Endothelial cell of umbilical vein (primary cell): ENCODE measurements around the gene STK17A. TPM values are rescaled to one million over a fixed set of nuclear protein-coding genes. Genes with fewer than 3 reads are reported as not detected.

Source experiments
- BruUV-seq: library from RNA; stranded (reverse); fragments of 400-500 nt; replicated peaks from 2 replicates; lab custom pipeline; 2021; lab: Mats Ljungman, UMichigan
- CTCF ChIA-PET: fragments of 300-600, 350-600 bp; sonication (Branson Sonifier 250); formaldehyde crosslinking; loops from one replicate; lab custom pipeline; 2021; ENCODE audit warnings: antibody characterized with exemption, inconsistent platforms; lab: Charles Lee
- POLR2A ChIA-PET: fragments of 300-600, 350-600 bp; sonication (Branson Sonifier 250); formaldehyde crosslinking; loops from one replicate; lab custom pipeline; 2021; ENCODE audit warnings: antibody characterized with exemption, inconsistent platforms; lab: Charles Lee
- DNase-seq: peaks from one replicate; pipeline ENCODE4 v3.0.0-alpha.2; 2011; ENCODE audit warnings: low read depth, low spot score
- FAIRE-seq: peaks from 2 replicates; lab custom pipeline; 2011; peaks lifted over from hg19 to GRCh38; lab: Jason Lieb, UNC
- H2AFZ ChIP-seq: 2 replicates; pipeline ENCODE4 v1.6.0; 2012; ENCODE audit warnings: low read depth, low read length, control low read depth, inconsistent platforms
- H3K27ac ChIP-seq: 2 replicates; pipeline ENCODE4 v1.5.1; 2011; ENCODE audit warnings: low read depth, mild to moderate bottlenecking, control low read depth, low read length, moderate library complexity; ENCODE audit not compliant: insufficient read depth
- H3K27me3 ChIP-seq, 2 experiments: 2 replicates each; pipeline versions ENCODE4 v1.6.0 to v1.6.1; 2011; ENCODE audit warnings: low read length in 2 of 2, mixed read lengths in 1 of 2; ENCODE audit not compliant: control insufficient read depth in 2 of 2, insufficient read depth in 2 of 2
- H3K36me3 ChIP-seq, 2 experiments: 2 replicates in 1 of 2; 3 replicates in 1 of 2; pipeline ENCODE4 v1.5.1; 2011; ENCODE audit warnings: low read length in 2 of 2, mild to moderate bottlenecking in 1 of 2, moderate library complexity in 1 of 2; ENCODE audit not compliant: control insufficient read depth in 2 of 2, insufficient read depth in 2 of 2; ENCODE audit errors: extremely low read depth in 1 of 2
- H3K4me1 ChIP-seq: 3 replicates; pipeline ENCODE4 v1.5.1; 2011; ENCODE audit warnings: mild to moderate bottlenecking, low read length; ENCODE audit not compliant: control insufficient read depth, insufficient read depth; ENCODE audit errors: extremely low read depth
- H3K4me2 ChIP-seq: 2 replicates; pipeline ENCODE4 v1.6.1; 2011; ENCODE audit warnings: low read length, control low read depth, mixed read lengths; ENCODE audit not compliant: insufficient read depth
- H3K4me3 ChIP-seq, 3 experiments: fragments of 200-600 bp in 1 of 3; sonication (generic), shearing (Covaris generic) in 1 of 3; replicated peaks in 1 of 3; 2 replicates each; pipeline ENCODE4 v1.5.1; 2011 to 2016; ENCODE audit warnings: control low read depth in 3 of 3, low read length in 3 of 3, mild to moderate bottlenecking in 2 of 3, inconsistent platforms in 1 of 3, low read depth in 1 of 3, moderate library complexity in 1 of 3; ENCODE audit not compliant: insufficient read depth in 1 of 3
- H3K79me2 ChIP-seq: 2 replicates; pipeline ENCODE4 v1.6.0; 2012; ENCODE audit warnings: low read length, inconsistent platforms; ENCODE audit not compliant: control insufficient read depth, insufficient read depth
- H3K9ac ChIP-seq: replicated peaks from 2 replicates; pipeline ENCODE3; 2011; ENCODE audit warnings: low read length, control low read depth; ENCODE audit not compliant: insufficient read depth; ENCODE audit errors: extremely low read depth
- H3K9me1 ChIP-seq: replicated peaks from 3 replicates; pipeline ENCODE4 v1.6.0; 2011; ENCODE audit warnings: mild to moderate bottlenecking, low read length; ENCODE audit not compliant: control insufficient read depth, insufficient read depth; ENCODE audit errors: extremely low read depth
- H3K9me3 ChIP-seq: replicated peaks from 2 replicates; pipeline ENCODE4 v1.5.1; 2012; ENCODE audit warnings: low read length, inconsistent platforms; ENCODE audit not compliant: control insufficient read depth, insufficient read depth
- H4K20me1 ChIP-seq: replicated peaks from 2 replicates; pipeline ENCODE3; 2011; ENCODE audit warnings: mild to moderate bottlenecking, low read length; ENCODE audit not compliant: control insufficient read depth, insufficient read depth; ENCODE audit errors: extremely low read depth
- CTCF ChIP-seq, 2 donors: IDR thresholded peaks; 1 replicate in 1 of 2; 2 replicates in 1 of 2; pipeline ENCODE4 v1.5.1; 2011; ENCODE audit warnings: low read length in 2 of 2, mild to moderate bottlenecking in 2 of 2, moderate library complexity in 2 of 2, control low read depth in 1 of 2, inconsistent platforms in 1 of 2, low read depth in 1 of 2; ENCODE audit not compliant: insufficient read depth in 1 of 2; ENCODE audit errors: extremely low read depth in 1 of 2
- EZH2 ChIP-seq: IDR thresholded peaks from 2 replicates; pipeline ENCODE4 v1.6.1; 2012; ENCODE audit warnings: borderline replicate concordance, low read depth, mild to moderate bottlenecking, moderate library complexity, low read length, inconsistent platforms; ENCODE audit not compliant: severe bottlenecking
- FOS ChIP-seq: IDR thresholded peaks from 2 replicates; pipeline ENCODE4 v1.6.1; 2011; ENCODE audit warnings: mild to moderate bottlenecking, low read length, moderate library complexity, borderline replicate concordance; ENCODE audit not compliant: insufficient read depth
- GATA2 ChIP-seq: IDR thresholded peaks from 2 replicates; pipeline ENCODE4 v1.7.0; 2011; ENCODE audit warnings: low read depth, mild to moderate bottlenecking, moderate library complexity, mixed read lengths, low read length; ENCODE audit not compliant: insufficient read length, insufficient read depth
- JUN ChIP-seq: IDR thresholded peaks from 2 replicates; pipeline ENCODE4 v1.6.1; 2011; ENCODE audit warnings: borderline replicate concordance, low read depth; ENCODE audit not compliant: insufficient read length, insufficient read depth
- MAX ChIP-seq: IDR thresholded peaks from 2 replicates; pipeline ENCODE4 v1.6.1; 2011; ENCODE audit not compliant: insufficient read depth, insufficient read length
- MYC ChIP-seq: IDR thresholded peaks from one replicate; pipeline ENCODE4 v1.6.1; 2011; ENCODE audit warnings: mild to moderate bottlenecking, low read depth, low read length
- POLR2A ChIP-seq: IDR thresholded peaks from 2 replicates; pipeline ENCODE4 v1.6.1; 2012; ENCODE audit warnings: low read depth, mild to moderate bottlenecking, control low read depth, low read length
- dilution Hi-C: fragments of 300-500 bp; cut with MboI; formaldehyde crosslinking; loops from one replicate; pipeline ENCODE4 v1.15.0; 2019; ENCODE audit warnings: low sequenced_read_pairs; ENCODE audit not compliant: extremely low pct_ligation_motif_present
- intact Hi-C: fragments of 100-400 bp; cut with micrococcal nuclease; formaldehyde crosslinking; loops from one replicate; pipeline ENCODE4 v1.10.0; 2022
- polyA plus RNA-seq, 4 experiments: library from polyadenylated mRNA; depleted of rRNA in 3 of 4; stranded (reverse) in 3 of 4; unstranded in 1 of 4; fragments of >200 nt; gene quantifications; 2 replicates each; pipeline versions ENCODE4 v1.2.1 to v1.2.3, GENCODE V29; 2011 to 2012; ENCODE audit warnings: missing spikeins in 1 of 4
- total RNA-seq: library from RNA; stranded (reverse); gene quantifications from 2 replicates; pipeline ENCODE4 v1.2.3, GENCODE V29; 2021

STK17A gene
- total and polyA plus RNA-seq, 2 donors (not counting 3 experiments of a cell fraction or from before 2014, with no cell fraction given) = 11.7 to 58.8 TPM

GRCh38 chr7:43559171-43559945 lies 23.6 kb upstream of the STK17A start:
- no peak overlapping the region for H3K4me3 ChIP-seq
- TF ChIP-seq CTCF (IDR thresholded peaks at IDR 0.05; ENCODE audit: extremely low read depth in 1 of 2, insufficient read depth in 1 of 2, low read depth in 1 of 2, low read length in 2 of 2) = no peak
- no peak for TF ChIP-seq MAX
- no peak for TF ChIP-seq EZH2
- no peak for TF ChIP-seq MYC
- TF ChIP-seq JUN = no peak
- no peak for TF ChIP-seq FOS
- TF ChIP-seq GATA2 = no peak
- no peak for TF ChIP-seq POLR2A
- ChIA-PET CTCF (interaction anchor here (0.6 kb wide), 1 partner anchor 626 kb away, joined by 3 read pairs; no protein-coding TSS in a partner anchor), POLR2A (no interaction called here)
- H3K79me2 ChIP-seq = no peaks in the 10 kb centered on the region
- H4K20me1 ChIP-seq = no peaks in the 10 kb centered on the region
- no peak for DNase-seq
- no peak overlapping the region for H3K9ac ChIP-seq
- no peaks in the 10 kb centered on the region for H3K4me1 ChIP-seq
- intact Hi-C loops = no loop called here
- dilution Hi-C loops = no loop called here
- H3K9me3 ChIP-seq = no peaks in the 10 kb centered on the region
- H3K27ac ChIP-seq = no peak overlapping the region
- no peak overlapping the region for H2AFZ ChIP-seq
- H3K9me1 ChIP-seq = no peaks in the 10 kb centered on the region
- peaks cover 19 to 33% of the 10 kb centered on the region in 2 experiments for H3K27me3 ChIP-seq
- FAIRE-seq = no peak
- no TSS peak for BruUV-seq
- H3K4me2 ChIP-seq = no peak overlapping the region
- H3K36me3 ChIP-seq = no peaks in the 10 kb centered on the region
